OCI-LY3 (cell line): ENCODE data around the gene SH3RF3.

Experiments used
- EZH2phosphoT487 ChIP-seq: fragments of 200-600 bp; shearing (Covaris generic); IDR thresholded peaks from 2 replicates; pipeline ENCODE4 v1.6.1; 2018; ENCODE audit warnings: antibody characterized with exemption, mixed run types, low read depth
- TF ChIP-seq, protein P1 (sequence below): fragments of 200-600, 300-600 bp; sonication (generic); IDR thresholded peaks from 2 replicates; pipeline ENCODE4 v1.5.1; 2014; ENCODE audit warnings: antibody characterized with exemption, low read length, low read depth

GRCh38 chr2:109154226-109154625 lies 25.2 kb downstream of the SH3RF3 start:
- TF ChIP-seq, protein P1, sequence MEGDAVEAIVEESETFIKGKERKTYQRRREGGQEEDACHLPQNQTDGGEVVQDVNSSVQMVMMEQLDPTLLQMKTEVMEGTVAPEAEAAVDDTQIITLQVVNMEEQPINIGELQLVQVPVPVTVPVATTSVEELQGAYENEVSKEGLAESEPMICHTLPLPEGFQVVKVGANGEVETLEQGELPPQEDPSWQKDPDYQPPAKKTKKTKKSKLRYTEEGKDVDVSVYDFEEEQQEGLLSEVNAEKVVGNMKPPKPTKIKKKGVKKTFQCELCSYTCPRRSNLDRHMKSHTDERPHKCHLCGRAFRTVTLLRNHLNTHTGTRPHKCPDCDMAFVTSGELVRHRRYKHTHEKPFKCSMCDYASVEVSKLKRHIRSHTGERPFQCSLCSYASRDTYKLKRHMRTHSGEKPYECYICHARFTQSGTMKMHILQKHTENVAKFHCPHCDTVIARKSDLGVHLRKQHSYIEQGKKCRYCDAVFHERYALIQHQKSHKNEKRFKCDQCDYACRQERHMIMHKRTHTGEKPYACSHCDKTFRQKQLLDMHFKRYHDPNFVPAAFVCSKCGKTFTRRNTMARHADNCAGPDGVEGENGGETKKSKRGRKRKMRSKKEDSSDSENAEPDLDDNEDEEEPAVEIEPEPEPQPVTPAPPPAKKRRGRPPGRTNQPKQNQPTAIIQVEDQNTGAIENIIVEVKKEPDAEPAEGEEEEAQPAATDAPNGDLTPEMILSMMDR = no peak
- TF ChIP-seq EZH2phosphoT487 = no peak
